H9 (cell line): ENCODE data around the gene DOCK2. TPM values are rescaled to one million over a fixed set of nuclear protein-coding genes. Genes with fewer than 3 reads are reported as not detected.

Experiments
- DNase-seq: peaks from one replicate; pipeline ENCODE4 v3.0.0-alpha.2; 2017
- H2AFZ ChIP-seq: one replicate; pipeline ENCODE4 v1.6.1; 2013; ENCODE audit warnings: mild to moderate bottlenecking, low read length, control low read depth, moderate library complexity
- H2AK5ac ChIP-seq: 2 replicates; pipeline ENCODE4 v1.6.1; 2013; ENCODE audit warnings: low read length, control low read depth, mixed read lengths; ENCODE audit not compliant: insufficient read length
- H2BK120ac ChIP-seq: one replicate; pipeline ENCODE4 v1.6.1; 2013; ENCODE audit warnings: low read depth, mild to moderate bottlenecking, low read length, control low read depth, inconsistent platforms; ENCODE audit not compliant: poor library complexity, severe bottlenecking
- H2BK12ac ChIP-seq: 2 replicates; pipeline ENCODE4 v1.6.1; 2013; ENCODE audit warnings: low read length, control low read depth, mixed read lengths, low read depth; ENCODE audit not compliant: insufficient read length
- H2BK15ac ChIP-seq: 2 replicates; pipeline ENCODE4 v1.6.1; 2013; ENCODE audit warnings: low read depth, low read length, control low read depth
- H2BK20ac ChIP-seq: one replicate; pipeline ENCODE4 v1.6.1; 2013; ENCODE audit warnings: low read depth, mild to moderate bottlenecking, low read length, control low read depth, inconsistent platforms; ENCODE audit not compliant: poor library complexity, severe bottlenecking
- H2BK5ac ChIP-seq: 2 replicates; pipeline ENCODE4 v1.6.1; 2013; ENCODE audit warnings: low read length, control low read depth, mixed read lengths; ENCODE audit not compliant: insufficient read length
- H3K14ac ChIP-seq: 2 replicates; pipeline ENCODE4 v1.6.1; 2013; ENCODE audit warnings: low read length, control low read depth; ENCODE audit not compliant: insufficient read depth
- H3K18ac ChIP-seq: 2 replicates; pipeline ENCODE4 v1.6.1; 2013; ENCODE audit warnings: low read depth, mild to moderate bottlenecking, mixed read lengths, low read length, control low read depth; ENCODE audit not compliant: insufficient read length
- H3K23ac ChIP-seq: 2 replicates; pipeline ENCODE4 v1.6.1; 2013; ENCODE audit warnings: low read length, control low read depth, mixed read lengths, low read depth; ENCODE audit not compliant: insufficient read length
- H3K23me2 ChIP-seq: 2 replicates; pipeline ENCODE4 v1.6.1; 2013; ENCODE audit warnings: low read depth, mild to moderate bottlenecking, mixed read lengths, low read length, control low read depth; ENCODE audit not compliant: insufficient read length, poor library complexity, severe bottlenecking
- H3K27ac ChIP-seq: 2 replicates; pipeline ENCODE4 v1.5.1; 2013; ENCODE audit warnings: low read length, control low read depth, mixed read lengths, low read depth; ENCODE audit not compliant: insufficient read length
- H3K27me3 ChIP-seq: 2 replicates; pipeline ENCODE4 v1.6.1; 2013; ENCODE audit warnings: low read length, control low read depth, inconsistent platforms; ENCODE audit not compliant: insufficient read depth
- H3K4ac ChIP-seq: 2 replicates; pipeline ENCODE4 v1.6.1; 2013; ENCODE audit warnings: low read depth, mild to moderate bottlenecking, control low read depth, inconsistent platforms, low read length, moderate library complexity
- H3K4me1 ChIP-seq: 2 replicates; pipeline ENCODE4 v1.6.1; 2013; ENCODE audit warnings: low read length, control low read depth, inconsistent platforms; ENCODE audit not compliant: insufficient read depth
- H3K4me2 ChIP-seq: 2 replicates; pipeline ENCODE4 v1.6.1; 2013; ENCODE audit warnings: low read length, control low read depth, mixed read lengths; ENCODE audit not compliant: insufficient read length, insufficient read depth
- H3K56ac ChIP-seq: 2 replicates; pipeline ENCODE4 v1.6.1; 2013; ENCODE audit warnings: low read depth, mild to moderate bottlenecking, mixed read lengths, low read length, control low read depth; ENCODE audit not compliant: insufficient read length
- H3K79me1 ChIP-seq: 2 replicates; pipeline ENCODE4 v1.6.1; 2013; ENCODE audit warnings: low read depth, mild to moderate bottlenecking, moderate library complexity, low read length, control low read depth, inconsistent platforms; ENCODE audit not compliant: insufficient read depth, poor library complexity, severe bottlenecking
- H3K79me2 ChIP-seq: 2 replicates; pipeline ENCODE4 v1.6.1; 2013; ENCODE audit warnings: low read length, control low read depth, inconsistent platforms; ENCODE audit not compliant: insufficient read depth
- H3K9ac ChIP-seq: 2 replicates; pipeline ENCODE4 v1.6.1; 2013; ENCODE audit warnings: low read length, control low read depth, mixed read lengths; ENCODE audit not compliant: insufficient read length; ENCODE audit errors: extremely low read depth
- H3K9me3 ChIP-seq: one replicate; pipeline ENCODE4 v1.6.1; 2013; ENCODE audit warnings: low read depth, low read length, inconsistent platforms; ENCODE audit not compliant: control insufficient read depth
- H3T11ph ChIP-seq: one replicate; pipeline ENCODE4 v1.6.1; 2013; ENCODE audit warnings: mild to moderate bottlenecking, low read length, control low read depth, inconsistent platforms
- H4K20me1 ChIP-seq: one replicate; pipeline ENCODE4 v1.6.1; 2013; ENCODE audit not compliant: control insufficient read depth, insufficient read length, insufficient read depth
- H4K5ac ChIP-seq: 2 replicates; pipeline ENCODE4 v1.6.1; 2013; ENCODE audit warnings: low read depth, mild to moderate bottlenecking, mixed read lengths, low read length, control low read depth; ENCODE audit not compliant: insufficient read length
- H4K8ac ChIP-seq: replicated peaks from 2 replicates; pipeline ENCODE4 v1.6.1; 2013; ENCODE audit warnings: low read length, control low read depth, mixed read lengths, low read depth; ENCODE audit not compliant: insufficient read length
- H4K91ac ChIP-seq: 2 replicates; pipeline ENCODE4 v1.6.1; 2013; ENCODE audit warnings: low read depth, mild to moderate bottlenecking, moderate library complexity, mixed read lengths, low read length, control low read depth; ENCODE audit not compliant: insufficient read length
- H3K27ac Mint-ChIP-seq, 3 experiments: 2 replicates in 2 of 3; 3 replicates in 1 of 3; pipeline ENCODE4 v1.8.0; 2020 to 2021; ENCODE audit warnings: mixed read lengths in 3 of 3, mild to moderate bottlenecking in 1 of 3, moderate library complexity in 1 of 3
- H3K27me3 Mint-ChIP-seq: 2 replicates; pipeline ENCODE4 v1.8.0; 2021; ENCODE audit warnings: low read depth, mild to moderate bottlenecking, moderate library complexity, mixed read lengths
- H3K36me3 Mint-ChIP-seq, 3 experiments: 2 replicates in 2 of 3; 3 replicates in 1 of 3; pipeline ENCODE4 v1.8.0; 2020 to 2021; ENCODE audit warnings: low read depth in 3 of 3, mixed read lengths in 3 of 3; ENCODE audit not compliant: insufficient read depth in 1 of 3
- H3K4me1 Mint-ChIP-seq, 2 experiments: 2 replicates each; pipeline ENCODE4 v1.8.0; 2020; ENCODE audit warnings: mixed read lengths in 2 of 2
- H3K4me3 Mint-ChIP-seq, 2 experiments: 2 replicates in 1 of 2; 3 replicates in 1 of 2; pipeline ENCODE4 v1.8.0; 2020 to 2021; ENCODE audit warnings: mild to moderate bottlenecking in 2 of 2, mixed read lengths in 2 of 2, moderate library complexity in 1 of 2
- H3K9me3 Mint-ChIP-seq, 2 experiments: 2 replicates in 1 of 2; 3 replicates in 1 of 2; pipeline ENCODE4 v1.8.0; 2020; ENCODE audit warnings: mild to moderate bottlenecking in 2 of 2, mixed read lengths in 2 of 2, moderate library complexity in 1 of 2
- CTCF ChIP-seq: fragments of 200-600 bp; sonication (generic); conservative IDR thresholded peaks from 3 replicates; pipeline ENCODE4 v1.8.0; 2021; ENCODE audit warnings: antibody characterized with exemption, mild to moderate bottlenecking
- WGBS: extraction: QIAGEN DNeasy Blood & Tissue Kit; methylation state at CpG from one replicate; pipeline ENCODE4 v1.1.7; 2013; ENCODE audit warnings: missing lambda C conversion rate, low lambda C conversion rate, mixed read lengths; ENCODE audit not compliant: insufficient read length; ENCODE audit errors: extremely low coverage; 5-methylcytosine and 5-hydroxymethylcytosine counted together
- total RNA-seq: library from RNA; stranded (reverse); gene quantifications from 2 replicates; pipeline ENCODE4 v1.2.1, GENCODE V29; 2021

Gene DOCK2
- total RNA-seq, 1 experiment from 2014 or later = 7.8 TPM

GRCh38 chr5:169933127-169933526 is 296.1 kb downstream of the DOCK2 start:
- H2BK120ac ChIP-seq = no peak overlapping the region
- H3K23me2 ChIP-seq = no peaks in the 10 kb centered on the region
- H2AK5ac ChIP-seq = no peak overlapping the region
- H4K8ac ChIP-seq = no peak overlapping the region
- Mint-ChIP-seq H3K27me3 (no peaks in the 10 kb centered on the region; the same call in 1 of the 2 replicates), H3K36me3 (no peaks in the 10 kb centered on the region), H3K9me3 (no peaks in the 10 kb centered on the region), H3K4me3 (no peak overlapping the region), H3K4me1 (peaks cover 4 to 6% of the 10 kb centered on the region in 2 experiments), H3K27ac (no peak overlapping the region)
- H3K23ac ChIP-seq = no peak overlapping the region
- no peak overlapping the region for H2BK12ac ChIP-seq
- no peak overlapping the region for H3K14ac ChIP-seq
- no peak overlapping the region for H3K27ac ChIP-seq
- no CpG with 5 or more reads among the region's 1 CpG for WGBS
- no peak overlapping the region for H2BK15ac ChIP-seq
- no peak overlapping the region for H4K91ac ChIP-seq
- no peak overlapping the region for H2BK5ac ChIP-seq
- H3T11ph ChIP-seq = no peak overlapping the region
- no peak for DNase-seq
- no peaks in the 10 kb centered on the region for H3K79me2 ChIP-seq
- no peak overlapping the region for H3K4me2 ChIP-seq
- no peaks in the 10 kb centered on the region for H4K20me1 ChIP-seq
- H3K4ac ChIP-seq = no peak overlapping the region
- H3K56ac ChIP-seq = no peak overlapping the region
- no peak for TF ChIP-seq CTCF
- H2BK20ac ChIP-seq = no peak overlapping the region
- no peaks in the 10 kb centered on the region for H3K27me3 ChIP-seq
- H3K18ac ChIP-seq = no peak overlapping the region
- H3K79me1 ChIP-seq = no peaks in the 10 kb centered on the region
- no peak overlapping the region for H4K5ac ChIP-seq
- no peak overlapping the region for H3K9ac ChIP-seq
- no peak overlapping the region for H2AFZ ChIP-seq
- H3K4me1 ChIP-seq = no peaks in the 10 kb centered on the region
- no peaks in the 10 kb centered on the region for H3K9me3 ChIP-seq
